HepG2 (cell line): ENCODE results near the gene OR2S2. TPM values are rescaled to one million over a fixed set of nuclear protein-coding genes. Genes with fewer than 3 reads are reported as not detected.

Experiments used
- ATAC-seq: fragments of 200-7000 bp; cut with Tn5 transposase; 3 replicates; pipeline ENCODE4 v1.9.1; 2020; ENCODE audit warnings: mild to moderate bottlenecking, moderate library complexity
- BruUV-seq: library from RNA; stranded (reverse); fragments of 400-500 nt; replicated peaks from 2 replicates; lab custom pipeline; 2021; lab: Mats Ljungman, UMichigan
- CTCF ChIA-PET: fragments of 300-600 bp; formaldehyde crosslinking; extraction: SDS; loops from one replicate; lab custom pipeline; 2021; ENCODE audit warnings: low total read pairs, inconsistent platforms, low intra/inter-chr PET ratio; lab: Yijun Ruan, JAX
- POLR2A ChIA-PET: fragments of 350-600 bp; sonication (Branson Sonifier 250); formaldehyde crosslinking; loops from one replicate; lab custom pipeline; 2020; ENCODE audit warnings: antibody characterized with exemption, inconsistent platforms; lab: Yijun Ruan, JAX
- DNase-seq: peaks from one replicate; pipeline ENCODE4 v3.0.0-alpha.2; 2015; ENCODE audit warnings: low spot score
- FAIRE-seq: peaks from 3 replicates; lab custom pipeline; 2011; peaks lifted over from hg19 to GRCh38; lab: Jason Lieb, UNC
- H2AFZ ChIP-seq: one replicate; pipeline ENCODE4 v1.6.1; 2011; ENCODE audit warnings: low read length, inconsistent platforms
- H3K27ac ChIP-seq: fragments of 300-600 bp; 3 replicates; pipeline ENCODE4 v1.8.0; 2011; ENCODE audit warnings: mixed run types, mild to moderate bottlenecking, mixed read lengths, low read length, inconsistent platforms; ENCODE audit not compliant: insufficient read depth; ENCODE audit errors: extremely low read length
- H3K27me3 ChIP-seq, 2 experiments: fragments of 200-600 bp in 1 of 2; 2 replicates in 1 of 2; 3 replicates in 1 of 2; pipeline versions ENCODE4 v1.6.0 to v1.8.0; 2011; ENCODE audit warnings: low read length in 2 of 2, mild to moderate bottlenecking in 2 of 2, moderate library complexity in 2 of 2, inconsistent platforms in 1 of 2; ENCODE audit not compliant: insufficient read depth in 2 of 2, control insufficient read depth in 1 of 2
- H3K36me3 ChIP-seq, 2 experiments: fragments of 200-600 bp in 1 of 2; replicated peaks in 1 of 2; 2 replicates in 1 of 2; 3 replicates in 1 of 2; pipeline versions ENCODE4 v1.5.1 to v1.8.0; 2011; ENCODE audit warnings: low read length in 2 of 2, inconsistent platforms in 1 of 2; ENCODE audit not compliant: insufficient read depth in 2 of 2, control insufficient read depth in 1 of 2
- H3K4me1 ChIP-seq: 2 replicates; pipeline ENCODE4 v1.5.1; 2012; ENCODE audit warnings: low read length, inconsistent platforms; ENCODE audit not compliant: insufficient read depth
- H3K4me2 ChIP-seq: 2 replicates; pipeline ENCODE4 v1.6.0; 2011; ENCODE audit warnings: low read depth, low read length, inconsistent platforms
- H3K4me3 ChIP-seq, 3 experiments: fragments of 200-600 bp in 1 of 3; sonication (generic), shearing (Covaris generic) in 1 of 3; replicated peaks in 1 of 3; 2 replicates each; pipeline ENCODE4 v1.5.1; 2011 to 2016; ENCODE audit warnings: low read length in 3 of 3, inconsistent platforms in 2 of 3, low read depth in 2 of 3, mild to moderate bottlenecking in 2 of 3, control low read depth in 1 of 3, mixed read lengths in 1 of 3; ENCODE audit not compliant: insufficient read depth in 1 of 3
- H3K79me2 ChIP-seq: one replicate; pipeline ENCODE4 v1.6.1; 2011; ENCODE audit warnings: low read length, inconsistent platforms; ENCODE audit not compliant: insufficient read depth
- H3K9ac ChIP-seq: 2 replicates; pipeline ENCODE4 v1.6.0; 2011; ENCODE audit warnings: mild to moderate bottlenecking, low read depth, low read length, inconsistent platforms; ENCODE audit not compliant: insufficient read depth
- H3K9me3 ChIP-seq: 2 replicates; pipeline ENCODE4 v1.5.1; 2012; ENCODE audit warnings: mild to moderate bottlenecking, low read length
- H4K20me1 ChIP-seq: 2 replicates; pipeline ENCODE4 v1.6.0; 2011; ENCODE audit warnings: inconsistent platforms, mild to moderate bottlenecking, low read length, moderate library complexity; ENCODE audit not compliant: insufficient read depth
- CBX1 ChIP-seq: IDR thresholded peaks from one replicate; pipeline ENCODE4 v1.6.1; 2016; ENCODE audit warnings: antibody characterized with exemption, low read depth
- IKZF5 ChIP-seq: IDR thresholded peaks from 2 replicates; pipeline ENCODE4 v1.6.1; 2018; ENCODE audit warnings: missing genetic modification reagents, mild to moderate bottlenecking, missing compliant biosample characterization
- JUNB ChIP-seq: sonication (generic); formaldehyde crosslinking; IDR thresholded peaks from 2 replicates; pipeline ENCODE4 v1.8.0; 2022; ENCODE audit warnings: missing genetic modification reagents, mild to moderate bottlenecking, borderline replicate concordance
- TRIM24 ChIP-seq: sonication (generic); formaldehyde crosslinking; IDR thresholded peaks from 2 replicates; pipeline ENCODE4 v1.8.0; 2022; ENCODE audit warnings: mild to moderate bottlenecking, missing genetic modification reagents
- ZMAT3 ChIP-seq: sonication (generic); formaldehyde crosslinking; conservative IDR thresholded peaks from 2 replicates; pipeline ENCODE4 v1.7.0; 2021; ENCODE audit warnings: missing genetic modification reagents
- ZNF782 ChIP-seq: sonication (generic); formaldehyde crosslinking; IDR thresholded peaks from 2 replicates; pipeline ENCODE4 v1.4.0; 2020; ENCODE audit warnings: missing genetic modification reagents, mild to moderate bottlenecking, borderline replicate concordance
- ZSCAN21 ChIP-seq: sonication (generic); formaldehyde crosslinking; IDR thresholded peaks from 2 replicates; pipeline ENCODE4 v1.8.0; 2022; ENCODE audit warnings: mild to moderate bottlenecking, missing genetic modification reagents, moderate library complexity, borderline replicate concordance
- WGBS: methylation state at CpG from one replicate; pipeline ENCODE4 v1.1.6; 2017; ENCODE audit warnings: low lambda C conversion rate; 5-methylcytosine and 5-hydroxymethylcytosine counted together
- in situ Hi-C: cut with HindIII; loops from 2 replicates; pipeline ENCODE4 v1.10.0; 2017; ENCODE audit warnings: low pct_unique_long_range_greater_than_20kb; ENCODE audit not compliant: extremely low pct_ligation_motif_present
- intact Hi-C: fragments of 100-400 bp; cut with micrococcal nuclease; formaldehyde crosslinking; loops from one replicate; pipeline ENCODE4 v1.10.0; 2022; ENCODE audit not compliant: unreplicated experiment
- polyA plus RNA-seq, 8 experiments: library from polyadenylated mRNA; depleted of rRNA in 3 of 8; stranded (reverse) in 7 of 8; unstranded in 1 of 8; fragments of >200 nt; fragmentation: Illumina TruSeq in 4 of 8; extraction: Trizol in 4 of 8; gene quantifications; 2 replicates each; pipeline versions ENCODE4 v1.2.1 to v1.2.3, GENCODE V29; 2011 to 2016; ENCODE audit warnings: low read depth in 4 of 8, missing spikeins in 1 of 8, mixed read lengths in 1 of 8; ENCODE audit not compliant: insufficient read depth in 1 of 8
- total RNA-seq, 5 experiments: library from RNA; depleted of rRNA; stranded (reverse); fragments of >200 nt; fragmentation: Illumina TruSeq; extraction: Trizol; gene quantifications; 2 replicates each; pipeline ENCODE4 v1.2.3, GENCODE V29; 2016; ENCODE audit warnings: low read depth in 1 of 5
- TF ChIP-seq, protein P1 (sequence below): IDR thresholded peaks from 2 replicates; pipeline ENCODE4 v1.6.1; 2016; ENCODE audit warnings: low read depth, control low read depth
- TF ChIP-seq, protein P2 (sequence below): sonication (generic); formaldehyde crosslinking; IDR thresholded peaks from 2 replicates; pipeline ENCODE4 v1.4.0; 2020; ENCODE audit warnings: mild to moderate bottlenecking, missing genetic modification reagents

The OR2S2 gene
- total and polyA plus RNA-seq, 2 of the 13 experiments (the other 11 are each of a cell fraction or from before 2014, with no cell fraction given): not detected

DNA sequence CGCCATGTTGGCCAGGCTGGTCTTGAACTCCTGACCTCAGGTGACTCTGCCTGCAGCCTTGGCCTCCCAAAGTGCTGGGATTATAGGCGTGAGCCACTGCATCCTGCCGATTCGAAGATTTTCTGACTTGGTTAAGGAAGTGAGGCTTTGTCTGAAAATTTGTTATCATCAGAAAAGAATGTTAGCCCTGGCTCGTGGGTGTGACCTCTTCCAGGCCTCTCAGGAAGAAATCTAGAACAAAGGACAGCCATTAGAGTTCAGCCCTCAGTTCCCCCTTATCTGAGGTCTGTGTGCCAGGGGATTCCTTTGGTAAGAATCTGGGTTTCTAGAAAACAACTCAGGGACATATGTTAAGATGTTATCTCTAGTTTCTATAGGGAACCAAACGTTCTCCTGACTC is 6.2 kb downstream of the OR2S2 start (continued):
- TF ChIP-seq ZSCAN21 (CRISPR knock-in tag): no peak
- TF ChIP-seq TRIM24: no peak
- TF ChIP-seq IKZF5 (CRISPR knock-in tag): no peak
- TF ChIP-seq, all 625 proteins: peak for 0

- ATAC-seq: peak; percentile 47
These were observed 9.0 kb downstream of the OR2S2 start for GRCh38 chr9:35948901-35949318.

More at GRCh38 chr9:35948901-35949318, 9.0 kb downstream of the OR2S2 start:
- no TSS peak for BruUV-seq
- in situ Hi-C loops: no loop called here
- no peak overlapping the region for H3K4me2 ChIP-seq
- H4K20me1 ChIP-seq: no peaks in the 10 kb centered on the region
- peak; percentile 6 for DNase-seq
- H2AFZ ChIP-seq: no peak overlapping the region
- H3K9me3 ChIP-seq: peaks cover 5% of the 10 kb centered on the region; the same call in 1 of the 2 replicates
- WGBS: 2% methylated on average over 2 of the region's 2 CpGs
- H3K4me1 ChIP-seq: no peaks in the 10 kb centered on the region
- peaks cover 0 to 10% of the 10 kb centered on the region in 2 experiments; a peak in 2 of 5 replicates for H3K27me3 ChIP-seq
- H3K4me3 ChIP-seq: no peak overlapping the region
- no peak overlapping the region for H3K9ac ChIP-seq
- ChIA-PET CTCF (no interaction called here), POLR2A (no interaction called here)
- no peaks in the 10 kb centered on the region for H3K79me2 ChIP-seq
- intact Hi-C loops: no loop called here
- TF ChIP-seq ZMAT3 (CRISPR knock-in tag): no peak
- TF ChIP-seq JUNB (CRISPR knock-in tag): no peak
- no peak for TF ChIP-seq ZNF782 (CRISPR knock-in tag)
- TF ChIP-seq, protein P1, sequence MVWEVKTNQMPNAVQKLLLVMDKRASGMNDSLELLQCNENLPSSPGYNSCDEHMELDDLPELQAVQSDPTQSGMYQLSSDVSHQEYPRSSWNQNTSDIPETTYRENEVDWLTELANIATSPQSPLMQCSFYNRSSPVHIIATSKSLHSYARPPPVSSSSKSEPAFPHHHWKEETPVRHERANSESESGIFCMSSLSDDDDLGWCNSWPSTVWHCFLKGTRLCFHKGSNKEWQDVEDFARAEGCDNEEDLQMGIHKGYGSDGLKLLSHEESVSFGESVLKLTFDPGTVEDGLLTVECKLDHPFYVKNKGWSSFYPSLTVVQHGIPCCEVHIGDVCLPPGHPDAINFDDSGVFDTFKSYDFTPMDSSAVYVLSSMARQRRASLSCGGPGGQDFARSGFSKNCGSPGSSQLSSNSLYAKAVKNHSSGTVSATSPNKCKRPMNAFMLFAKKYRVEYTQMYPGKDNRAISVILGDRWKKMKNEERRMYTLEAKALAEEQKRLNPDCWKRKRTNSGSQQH (CRISPR knock-in tag): no peak
- TF ChIP-seq, protein P2, sequence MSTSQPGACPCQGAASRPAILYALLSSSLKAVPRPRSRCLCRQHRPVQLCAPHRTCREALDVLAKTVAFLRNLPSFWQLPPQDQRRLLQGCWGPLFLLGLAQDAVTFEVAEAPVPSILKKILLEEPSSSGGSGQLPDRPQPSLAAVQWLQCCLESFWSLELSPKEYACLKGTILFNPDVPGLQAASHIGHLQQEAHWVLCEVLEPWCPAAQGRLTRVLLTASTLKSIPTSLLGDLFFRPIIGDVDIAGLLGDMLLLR (CRISPR knock-in tag): no peak
- TF ChIP-seq CBX1: no peak
- TF ChIP-seq, all 625 proteins: peak for 0
- Histone ChIP-seq H3K27ac (no peak overlapping the region), H3K36me3 (no peaks in the 10 kb centered on the region)
- FAIRE-seq: no peak
